Gastroesophageal sphincter (tissue), 4 donors: ENCODE data around the gene ADAM23. TPM values are rescaled to one million over a fixed set of nuclear protein-coding genes. Genes with fewer than 3 reads are reported as not detected.

Experiments used
- ATAC-seq: fragments of 150-250 bp; one replicate; pipeline ENCODE4 v1.9.1; 2016; ENCODE audit warnings: mild to moderate bottlenecking, moderate library complexity
- H3K27ac ChIP-seq, 4 donors: fragments of 200-600 bp; sonication (generic) in 3 of 4; 1 replicate in 3 of 4; 2 replicates in 1 of 4; pipeline ENCODE4 v1.5.1; 2016 to 2019
- H3K27me3 ChIP-seq: fragments of 200-600 bp; sonication (generic); one replicate; pipeline ENCODE4 v1.5.1; 2019
- H3K36me3 ChIP-seq, 2 donors: fragments of 200-600 bp; sonication (generic); one replicate each; pipeline ENCODE4 v1.5.1; 2019; ENCODE audit warnings: control low read depth in 1 of 2
- H3K4me1 ChIP-seq, 3 donors: fragments of 200-600 bp; sonication (generic); 1 replicate in 2 of 3; 2 replicates in 1 of 3; pipeline ENCODE4 v1.5.1; 2016 to 2019; ENCODE audit warnings: control low read depth in 2 of 3
- H3K4me3 ChIP-seq, 2 donors: fragments of 200-600 bp; sonication (generic); one replicate each; pipeline ENCODE4 v1.5.1; 2019; ENCODE audit warnings: mild to moderate bottlenecking in 1 of 2, moderate library complexity in 1 of 2
- H3K9me3 ChIP-seq, 3 donors: fragments of 200-600 bp; sonication (generic); one replicate each; pipeline ENCODE4 v1.5.1; 2017 to 2019; ENCODE audit warnings: control low read depth in 2 of 3
- CTCF ChIP-seq, 4 experiments: fragments of 200-600 bp in 2 of 4; fragments of 450-650 bp in 2 of 4; sonication (generic) in 1 of 4; IDR thresholded peaks; one replicate each; pipeline ENCODE4 v1.5.1; 2017 to 2019; ENCODE audit warnings: antibody characterized with exemption in 4 of 4, mild to moderate bottlenecking in 2 of 4, moderate library complexity in 2 of 4
- EP300 ChIP-seq: sonication (generic); formaldehyde crosslinking; IDR thresholded peaks from one replicate; pipeline ENCODE4 v1.6.1; 2017; ENCODE audit warnings: antibody characterized with exemption, mild to moderate bottlenecking
- POLR2A ChIP-seq, 2 donors: fragments of 450-650 bp; IDR thresholded peaks; one replicate each; pipeline ENCODE4 v1.6.1; 2017; ENCODE audit warnings: antibody characterized with exemption in 2 of 2, mild to moderate bottlenecking in 2 of 2, moderate library complexity in 1 of 2
- POLR2AphosphoS5 ChIP-seq: sonication (generic); formaldehyde crosslinking; IDR thresholded peaks from one replicate; pipeline ENCODE4 v1.6.1; 2017; ENCODE audit warnings: antibody characterized with exemption
- WGBS, 2 donors: methylation state at CpG; one replicate each; pipeline ENCODE4 v1.1.5; 2018; ENCODE audit warnings: low coverage in 1 of 2; 5-methylcytosine and 5-hydroxymethylcytosine counted together
- total RNA-seq, 4 donors: library from RNA; depleted of rRNA; stranded (reverse); fragments of >200 nt; gene quantifications; one replicate each; pipeline ENCODE4 v1.1.0, GENCODE V29; 2016

Gene ADAM23
- total RNA-seq, 4 donors from 2014 or later: 2.4 to 4.0 (median 3.5) TPM

GRCh38 chr2:206563374-206563773 lies 120.0 kb downstream of the ADAM23 start:
- Histone ChIP-seq H3K9me3 (no peaks in the 10 kb centered on the region), H3K27me3 (no peaks in the 10 kb centered on the region), H3K36me3 (no peaks in the 10 kb centered on the region), H3K4me3 (no peak overlapping the region), H3K4me1 (peaks cover 0 to 6% (median 0%) of the 10 kb centered on the region in 3 donors), H3K27ac (no peak overlapping the region)
- WGBS, 2 donors: 93 to 95% methylated on average over 2 of the region's 2 CpGs
- TF ChIP-seq CTCF (IDR thresholded peaks at IDR 0.05) (no peak), POLR2A (IDR thresholded peaks at IDR 0.05) (no peak), EP300 (no peak), POLR2AphosphoS5 (no peak)
- ATAC-seq: no peak

GRCh38 chr2:206565666-206566065 lies 122.3 kb downstream of the ADAM23 start:
- no peaks in the 10 kb centered on the region for H3K36me3 ChIP-seq
- no peaks in the 10 kb centered on the region for H3K4me1 ChIP-seq
- H3K4me3 ChIP-seq: no peak overlapping the region
- H3K9me3 ChIP-seq: no peaks in the 10 kb centered on the region
- TF ChIP-seq POLR2AphosphoS5: no peak
- TF ChIP-seq CTCF (IDR thresholded peaks at IDR 0.05): no peak
- TF ChIP-seq POLR2A (IDR thresholded peaks at IDR 0.05): no peak
- TF ChIP-seq EP300: no peak
- no peak for ATAC-seq
- no peaks in the 10 kb centered on the region for H3K27me3 ChIP-seq
- H3K27ac ChIP-seq: no peak overlapping the region
- WGBS, 2 donors: 83 to 87% methylated on average over 2 to 3 of the region's 4 CpGs

- Histone ChIP-seq H3K27me3 (no peaks in the 10 kb centered on the region), H3K9me3 (no peaks in the 10 kb centered on the region), H3K36me3 (no peaks in the 10 kb centered on the region), H3K4me1 (no peaks in the 10 kb centered on the region), H3K4me3 (no peak overlapping the region), H3K27ac (no peak overlapping the region)
- ATAC-seq: no peak
- no peak for TF ChIP-seq EP300
- TF ChIP-seq POLR2AphosphoS5: no peak
- TF ChIP-seq POLR2A (IDR thresholded peaks at IDR 0.05): no peak
- no peak for TF ChIP-seq CTCF (IDR thresholded peaks at IDR 0.05)
- 96 to 100% methylated on average over 1 to 3 of the region's 3 CpGs for WGBS, 2 donors
Observed at GRCh38 chr2:206569470-206569869, 126.1 kb downstream of the ADAM23 start.

- TF ChIP-seq POLR2A (IDR thresholded peaks at IDR 0.05) (no peak), POLR2AphosphoS5 (no peak), CTCF (IDR thresholded peaks at IDR 0.05) (no peak), EP300 (no peak)
- H3K9me3 ChIP-seq: no peaks in the 10 kb centered on the region
- H3K36me3 ChIP-seq: no peaks in the 10 kb centered on the region
- no peaks in the 10 kb centered on the region for H3K27me3 ChIP-seq
- no peak overlapping the region for H3K27ac ChIP-seq
- no peaks in the 10 kb centered on the region for H3K4me1 ChIP-seq
- no peak overlapping the region for H3K4me3 ChIP-seq
- ATAC-seq: no peak
Observed at GRCh38 chr2:206570199-206570598, 126.9 kb downstream of the ADAM23 start.

- no peaks in the 10 kb centered on the region for H3K4me1 ChIP-seq
- H3K36me3 ChIP-seq: no peaks in the 10 kb centered on the region
- 78 to 93% methylated on average over 3 of the region's 3 CpGs for WGBS, 2 donors
- no peaks in the 10 kb centered on the region for H3K9me3 ChIP-seq
- H3K27me3 ChIP-seq: no peaks in the 10 kb centered on the region
- ATAC-seq: no peak
- H3K27ac ChIP-seq: no peak overlapping the region
- no peak for TF ChIP-seq POLR2A (IDR thresholded peaks at IDR 0.05)
- no peak for TF ChIP-seq POLR2AphosphoS5
- no peak for TF ChIP-seq CTCF (IDR thresholded peaks at IDR 0.05)
- TF ChIP-seq EP300: no peak
- H3K4me3 ChIP-seq: no peak overlapping the region
Observed at GRCh38 chr2:206572725-206573124, 129.4 kb downstream of the ADAM23 start.
